ENCODE data around the gene CXCL1. TPM values are rescaled to one million over a fixed set of nuclear protein-coding genes. Genes with fewer than 3 reads are reported as not detected.

Gene CXCL1
- total RNA-seq, 2 experiments from 2014 or later, result not detected

- DNase-seq, result no peak
- peaks cover 3% of the 10 kb centered on the region for H3K4me1 Mint-ChIP-seq (ENCODE audit: low read depth)
- H3K9me3 Mint-ChIP-seq, result no peaks in the 10 kb centered on the region
- no peak overlapping the region for H3K4me3 Mint-ChIP-seq
- H3K27me3 Mint-ChIP-seq (ENCODE audit: low read depth), result peaks cover 30% of the 10 kb centered on the region
- no peak overlapping the region for H3K27ac Mint-ChIP-seq
- intact Hi-C loops (cut with micrococcal nuclease), result no loop called here
- CTCF ChIA-PET, result no interaction called here
- no peaks in the 10 kb centered on the region for H3K36me3 Mint-ChIP-seq (ENCODE audit: low read depth)
Measured at GRCh38 chr4:73870260-73870659, 1.1 kb downstream of the CXCL1 start.

- no peaks in the 10 kb centered on the region for H3K9me3 Mint-ChIP-seq
- no peak for DNase-seq
- H3K4me1 Mint-ChIP-seq (ENCODE audit: low read depth), result peaks cover 3% of the 10 kb centered on the region
- H3K36me3 Mint-ChIP-seq (ENCODE audit: low read depth), result no peaks in the 10 kb centered on the region
- H3K27ac Mint-ChIP-seq, result no peak overlapping the region
- intact Hi-C loops (cut with micrococcal nuclease), result no loop called here
- CTCF ChIA-PET, result no interaction called here
- H3K27me3 Mint-ChIP-seq (ENCODE audit: low read depth), result peaks cover 30% of the 10 kb centered on the region
- no peak overlapping the region for H3K4me3 Mint-ChIP-seq
Measured at GRCh38 chr4:73870768-73871167, 1.6 kb downstream of the CXCL1 start.

- intact Hi-C loops (cut with micrococcal nuclease), result no loop called here
Measured at GRCh38 chr4:73871511-73872310, 2.5 kb downstream of the CXCL1 start.

GRCh38 chr4:73872316-73873108, 3.3 kb downstream of the CXCL1 start:
- CTCF ChIA-PET, result no interaction called here
- no peaks in the 10 kb centered on the region for H3K36me3 Mint-ChIP-seq (ENCODE audit: low read depth)

More at GRCh38 chr4:73871511-73872310, 2.5 kb downstream of the CXCL1 start:
- peaks cover 30% of the 10 kb centered on the region for H3K27me3 Mint-ChIP-seq (ENCODE audit: low read depth)
- H3K36me3 Mint-ChIP-seq (ENCODE audit: low read depth), result no peaks in the 10 kb centered on the region
- H3K27ac Mint-ChIP-seq, result no peak overlapping the region
- H3K4me3 Mint-ChIP-seq, result no peak overlapping the region
- H3K9me3 Mint-ChIP-seq, result no peaks in the 10 kb centered on the region
- no peak for DNase-seq
- CTCF ChIA-PET, result no interaction called here
- peaks cover 3% of the 10 kb centered on the region for H3K4me1 Mint-ChIP-seq (ENCODE audit: low read depth)

GRCh38 chr4:73874386-73874785, 5.2 kb downstream of the CXCL1 start:
- CTCF ChIA-PET, result no interaction called here
- H3K4me1 Mint-ChIP-seq (ENCODE audit: low read depth), result no peaks in the 10 kb centered on the region
- no peaks in the 10 kb centered on the region for H3K36me3 Mint-ChIP-seq (ENCODE audit: low read depth)

More at GRCh38 chr4:73872316-73873108, 3.3 kb downstream of the CXCL1 start:
- no peak for DNase-seq
- no peak overlapping the region for H3K27ac Mint-ChIP-seq
- H3K4me3 Mint-ChIP-seq, result no peak overlapping the region
- intact Hi-C loops (cut with micrococcal nuclease), result no loop called here
- H3K4me1 Mint-ChIP-seq (ENCODE audit: low read depth), result peaks cover 3% of the 10 kb centered on the region
- H3K27me3 Mint-ChIP-seq (ENCODE audit: low read depth), result peaks cover 30% of the 10 kb centered on the region
- no peaks in the 10 kb centered on the region for H3K9me3 Mint-ChIP-seq

GRCh38 chr4:73875401-73875800, 6.2 kb downstream of the CXCL1 start:
- intact Hi-C loops (cut with micrococcal nuclease), result no loop called here
- Mint-ChIP-seq H3K4me1 (ENCODE audit: low read depth) (no peaks in the 10 kb centered on the region), H3K27me3 (ENCODE audit: low read depth) (peaks cover 9% of the 10 kb centered on the region), H3K4me3 (no peak overlapping the region), H3K27ac (no peak overlapping the region), H3K36me3 (ENCODE audit: low read depth) (no peaks in the 10 kb centered on the region), H3K9me3 (no peaks in the 10 kb centered on the region)
- CTCF ChIA-PET, result no interaction called here
- no peak for DNase-seq

More at GRCh38 chr4:73874386-73874785, 5.2 kb downstream of the CXCL1 start:
- Mint-ChIP-seq H3K27me3 (ENCODE audit: low read depth) (peaks cover 19% of the 10 kb centered on the region), H3K27ac (no peak overlapping the region), H3K4me3 (no peak overlapping the region), H3K9me3 (no peaks in the 10 kb centered on the region)
- no peak for DNase-seq
- intact Hi-C loops (cut with micrococcal nuclease), result no loop called here

GRCh38 chr4:73883306-73883705, 14.1 kb downstream of the CXCL1 start:
- CTCF ChIA-PET, result no interaction called here
- no peak overlapping the region for H3K4me3 Mint-ChIP-seq
- H3K9me3 Mint-ChIP-seq, result no peaks in the 10 kb centered on the region
- H3K4me1 Mint-ChIP-seq (ENCODE audit: low read depth), result no peaks in the 10 kb centered on the region
- no peak for DNase-seq
- no peak overlapping the region for H3K27ac Mint-ChIP-seq
- no peaks in the 10 kb centered on the region for H3K27me3 Mint-ChIP-seq (ENCODE audit: low read depth)
- H3K36me3 Mint-ChIP-seq (ENCODE audit: low read depth), result no peaks in the 10 kb centered on the region
- intact Hi-C loops (cut with micrococcal nuclease), result no loop called here

GRCh38 chr4:73885574-73886267, 16.5 kb downstream of the CXCL1 start:
- intact Hi-C loops (cut with micrococcal nuclease), result no loop called here
- no peak for DNase-seq
- Mint-ChIP-seq H3K36me3 (ENCODE audit: low read depth) (no peaks in the 10 kb centered on the region), H3K4me1 (ENCODE audit: low read depth) (no peaks in the 10 kb centered on the region), H3K27ac (no peak overlapping the region), H3K9me3 (no peaks in the 10 kb centered on the region), H3K4me3 (no peak overlapping the region), H3K27me3 (ENCODE audit: low read depth) (no peaks in the 10 kb centered on the region)
- CTCF ChIA-PET, result no interaction called here

- Mint-ChIP-seq H3K27ac (no peak overlapping the region), H3K4me3 (no peak overlapping the region), H3K27me3 (ENCODE audit: low read depth) (no peaks in the 10 kb centered on the region), H3K4me1 (ENCODE audit: low read depth) (no peaks in the 10 kb centered on the region), H3K36me3 (ENCODE audit: low read depth) (no peaks in the 10 kb centered on the region), H3K9me3 (no peaks in the 10 kb centered on the region)
- intact Hi-C loops (cut with micrococcal nuclease), result no loop called here
- CTCF ChIA-PET, result no interaction called here
- DNase-seq, result no peak
Measured at GRCh38 chr4:73891326-73891725, 22.1 kb downstream of the CXCL1 start.

GRCh38 chr4:73891739-73892405, 22.7 kb downstream of the CXCL1 start:
- Mint-ChIP-seq H3K4me1 (ENCODE audit: low read depth) (no peaks in the 10 kb centered on the region), H3K27ac (no peak overlapping the region)

GRCh38 chr4:73892966-73893365, 23.8 kb downstream of the CXCL1 start:
- H3K27me3 Mint-ChIP-seq (ENCODE audit: low read depth), result no peaks in the 10 kb centered on the region
- no peak for DNase-seq
- H3K36me3 Mint-ChIP-seq (ENCODE audit: low read depth), result no peaks in the 10 kb centered on the region
- H3K27ac Mint-ChIP-seq, result no peak overlapping the region
- H3K9me3 Mint-ChIP-seq, result no peaks in the 10 kb centered on the region
- no peaks in the 10 kb centered on the region for H3K4me1 Mint-ChIP-seq (ENCODE audit: low read depth)
- intact Hi-C loops (cut with micrococcal nuclease), result no loop called here
- CTCF ChIA-PET, result no interaction called here
- H3K4me3 Mint-ChIP-seq, result no peak overlapping the region

More at GRCh38 chr4:73891739-73892405, 22.7 kb downstream of the CXCL1 start:
- Mint-ChIP-seq H3K27me3 (ENCODE audit: low read depth) (no peaks in the 10 kb centered on the region), H3K36me3 (ENCODE audit: low read depth) (no peaks in the 10 kb centered on the region), H3K4me3 (no peak overlapping the region), H3K9me3 (no peaks in the 10 kb centered on the region)
- CTCF ChIA-PET, result no interaction called here
- DNase-seq, result no peak
- intact Hi-C loops (cut with micrococcal nuclease), result no loop called here

- H3K27ac Mint-ChIP-seq, result no peak overlapping the region
- H3K4me1 Mint-ChIP-seq (ENCODE audit: low read depth), result no peaks in the 10 kb centered on the region
- CTCF ChIA-PET, result interaction anchor here (0.7 kb wide), 1 partner anchor 240 kb away, joined by 5 read pairs; no protein-coding TSS in a partner anchor
- no peaks in the 10 kb centered on the region for H3K9me3 Mint-ChIP-seq
- H3K36me3 Mint-ChIP-seq (ENCODE audit: low read depth), result no peaks in the 10 kb centered on the region
- intact Hi-C loops (cut with micrococcal nuclease), result no loop called here
- DNase-seq, result no peak
- H3K4me3 Mint-ChIP-seq, result no peak overlapping the region
- H3K27me3 Mint-ChIP-seq (ENCODE audit: low read depth), result no peaks in the 10 kb centered on the region
Measured at GRCh38 chr4:73894001-73894400, 24.8 kb downstream of the CXCL1 start.
